ENCODE data around the gene EFNA5. TPM values are rescaled to one million over a fixed set of nuclear protein-coding genes. Genes with fewer than 3 reads are reported as not detected.

EFNA5 gene
- total RNA-seq, 1 experiment from 2014 or later, result 216 TPM

DNA sequence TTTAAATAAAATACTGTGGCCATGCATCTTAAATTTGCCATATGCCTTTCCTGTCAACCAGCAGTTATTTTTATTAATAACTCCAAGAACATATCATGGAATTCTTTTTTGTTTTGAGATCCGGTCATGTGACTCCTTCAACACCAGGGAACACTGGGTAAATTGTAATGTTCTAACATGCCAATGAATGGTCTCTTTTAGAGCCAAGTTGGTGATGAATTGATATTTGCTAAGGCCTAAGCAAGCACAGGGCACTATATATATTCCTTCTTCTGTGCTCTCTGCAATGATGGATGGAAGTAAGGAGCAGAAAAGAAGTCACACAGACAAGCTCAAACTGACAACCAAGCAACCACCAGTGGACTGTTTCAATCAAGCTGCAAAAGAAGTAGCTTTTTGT lies 124.0 kb downstream of the EFNA5 start:
- CTCF ChIA-PET, result interaction anchor here (0.6 to 1.5 kb wide), 5 partner anchors 9 to 25 kb away, joined by 3 to 6 read pairs (median 4); no protein-coding TSS in a partner anchor
- Mint-ChIP-seq H3K27me3 (ENCODE audit: unreplicated experiment) (no peaks in the 10 kb centered on the region), H3K27ac (ENCODE audit: unreplicated experiment) (no peak overlapping the region), H3K9me3 (ENCODE audit: low read depth, unreplicated experiment) (no peaks in the 10 kb centered on the region), H3K36me3 (ENCODE audit: insufficient read depth, unreplicated experiment) (peaks cover 34% of the 10 kb centered on the region), H3K4me3 (ENCODE audit: low read depth, unreplicated experiment) (no peak overlapping the region), H3K4me1 (ENCODE audit: low read depth, unreplicated experiment) (peaks cover 75% of the 10 kb centered on the region)
- DNase-seq, result no peak
- no TSS peak for BruUV-seq (replicated peaks)
- intact Hi-C loops (cut with micrococcal nuclease; ENCODE audit: unreplicated experiment), result no loop called here
- TF ChIP-seq, protein P1, sequence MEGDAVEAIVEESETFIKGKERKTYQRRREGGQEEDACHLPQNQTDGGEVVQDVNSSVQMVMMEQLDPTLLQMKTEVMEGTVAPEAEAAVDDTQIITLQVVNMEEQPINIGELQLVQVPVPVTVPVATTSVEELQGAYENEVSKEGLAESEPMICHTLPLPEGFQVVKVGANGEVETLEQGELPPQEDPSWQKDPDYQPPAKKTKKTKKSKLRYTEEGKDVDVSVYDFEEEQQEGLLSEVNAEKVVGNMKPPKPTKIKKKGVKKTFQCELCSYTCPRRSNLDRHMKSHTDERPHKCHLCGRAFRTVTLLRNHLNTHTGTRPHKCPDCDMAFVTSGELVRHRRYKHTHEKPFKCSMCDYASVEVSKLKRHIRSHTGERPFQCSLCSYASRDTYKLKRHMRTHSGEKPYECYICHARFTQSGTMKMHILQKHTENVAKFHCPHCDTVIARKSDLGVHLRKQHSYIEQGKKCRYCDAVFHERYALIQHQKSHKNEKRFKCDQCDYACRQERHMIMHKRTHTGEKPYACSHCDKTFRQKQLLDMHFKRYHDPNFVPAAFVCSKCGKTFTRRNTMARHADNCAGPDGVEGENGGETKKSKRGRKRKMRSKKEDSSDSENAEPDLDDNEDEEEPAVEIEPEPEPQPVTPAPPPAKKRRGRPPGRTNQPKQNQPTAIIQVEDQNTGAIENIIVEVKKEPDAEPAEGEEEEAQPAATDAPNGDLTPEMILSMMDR (IDR thresholded peaks at IDR 0.05; ENCODE audit: unreplicated experiment), result no peak

DNA sequence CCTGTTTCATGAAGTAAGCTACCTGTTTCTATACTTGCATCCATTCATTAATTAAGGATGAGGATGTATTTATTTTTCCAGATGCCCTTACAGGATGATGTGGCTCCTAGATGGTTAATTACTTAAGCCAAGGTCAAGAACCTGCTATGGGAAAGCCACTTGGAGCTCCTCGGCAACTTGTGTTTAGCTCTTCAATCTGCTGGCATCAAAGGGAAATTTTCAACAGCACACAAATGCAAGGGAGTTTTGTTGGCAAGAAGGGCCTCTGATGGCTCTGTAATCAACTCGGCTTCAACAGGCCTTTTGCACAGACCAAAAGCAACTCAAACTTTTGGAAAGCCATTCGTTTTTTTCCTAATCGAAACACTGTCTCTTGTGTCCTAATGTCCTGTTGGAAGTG lies 125.3 kb downstream of the EFNA5 start:
- no peak overlapping the region for H3K4me3 Mint-ChIP-seq (ENCODE audit: low read depth, unreplicated experiment)
- DNase-seq, result no peak
- H3K36me3 Mint-ChIP-seq (ENCODE audit: insufficient read depth, unreplicated experiment), result peaks cover 38% of the 10 kb centered on the region
- TF ChIP-seq, protein P1 (IDR thresholded peaks at IDR 0.05; ENCODE audit: unreplicated experiment), result no peak
- intact Hi-C loops (cut with micrococcal nuclease; ENCODE audit: unreplicated experiment), result no loop called here
- peaks cover 74% of the 10 kb centered on the region for H3K4me1 Mint-ChIP-seq (ENCODE audit: low read depth, unreplicated experiment)
- BruUV-seq (replicated peaks), result no TSS peak
- H3K9me3 Mint-ChIP-seq (ENCODE audit: low read depth, unreplicated experiment), result no peaks in the 10 kb centered on the region
- no peak overlapping the region for H3K27ac Mint-ChIP-seq (ENCODE audit: unreplicated experiment)
- H3K27me3 Mint-ChIP-seq (ENCODE audit: unreplicated experiment), result no peaks in the 10 kb centered on the region
- CTCF ChIA-PET, result interaction anchor here (1.0 to 1.4 kb wide), 2 partner anchors 12 to 27 kb away, joined by 3 read pairs; no protein-coding TSS in a partner anchor

DNA sequence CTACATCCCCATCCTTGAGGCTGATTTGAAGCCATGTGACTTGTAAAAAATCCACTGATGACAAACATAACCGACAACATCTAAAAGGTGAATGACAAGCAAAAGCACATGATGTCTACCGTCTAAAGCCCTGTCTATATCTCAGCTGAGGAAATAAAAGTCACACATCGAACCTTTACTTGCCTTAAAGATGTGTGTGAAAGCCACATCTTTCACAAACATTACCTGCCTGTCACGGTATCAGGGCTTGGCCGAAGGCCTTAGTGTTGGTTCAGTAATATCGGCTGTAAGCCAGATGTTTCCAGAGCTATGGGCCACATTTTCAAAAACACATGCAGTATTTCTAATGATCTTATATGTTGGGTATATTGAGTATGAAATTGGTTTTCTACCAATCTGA lies 125.8 kb downstream of the EFNA5 start:
- DNase-seq, result no peak
- Mint-ChIP-seq H3K9me3 (ENCODE audit: low read depth, unreplicated experiment) (no peaks in the 10 kb centered on the region), H3K4me3 (ENCODE audit: low read depth, unreplicated experiment) (no peak overlapping the region), H3K4me1 (ENCODE audit: low read depth, unreplicated experiment) (peaks cover 80% of the 10 kb centered on the region), H3K36me3 (ENCODE audit: insufficient read depth, unreplicated experiment) (peaks cover 41% of the 10 kb centered on the region), H3K27me3 (ENCODE audit: unreplicated experiment) (no peaks in the 10 kb centered on the region), H3K27ac (ENCODE audit: unreplicated experiment) (peak overlapping the region; percentile 58)
- BruUV-seq (replicated peaks), result no TSS peak
- TF ChIP-seq, protein P1 (IDR thresholded peaks at IDR 0.05; ENCODE audit: unreplicated experiment), result no peak
- CTCF ChIA-PET, result interaction anchor here (1.0 to 1.4 kb wide), 2 partner anchors 12 to 27 kb away, joined by 3 read pairs; no protein-coding TSS in a partner anchor
- intact Hi-C loops (cut with micrococcal nuclease; ENCODE audit: unreplicated experiment), result no loop called here

DNA sequence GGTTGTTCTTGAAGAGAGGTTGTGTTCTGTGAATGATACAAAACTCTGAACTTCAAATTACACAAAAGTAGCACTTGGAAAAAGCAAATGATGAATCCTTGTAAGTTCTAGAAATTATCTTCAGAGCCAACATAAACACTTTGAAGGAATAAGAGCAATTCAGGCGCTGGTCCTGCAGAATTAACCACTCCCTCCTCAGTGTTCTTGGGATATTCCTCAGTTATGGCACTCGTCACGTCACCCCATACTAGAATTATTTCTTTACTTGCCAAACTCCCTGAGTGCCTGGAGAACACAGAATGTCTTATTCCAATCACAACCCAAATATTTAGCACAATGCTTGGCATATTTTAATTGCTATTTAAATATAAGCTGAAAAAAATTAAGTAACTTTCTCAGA lies 126.3 kb downstream of the EFNA5 start:
- Mint-ChIP-seq H3K4me3 (ENCODE audit: low read depth, unreplicated experiment) (no peak overlapping the region), H3K27ac (ENCODE audit: unreplicated experiment) (peak overlapping the region; percentile 58), H3K36me3 (ENCODE audit: insufficient read depth, unreplicated experiment) (peaks cover 46% of the 10 kb centered on the region), H3K4me1 (ENCODE audit: low read depth, unreplicated experiment) (peaks cover 80% of the 10 kb centered on the region), H3K27me3 (ENCODE audit: unreplicated experiment) (no peaks in the 10 kb centered on the region), H3K9me3 (ENCODE audit: low read depth, unreplicated experiment) (no peaks in the 10 kb centered on the region)
- DNase-seq, result no peak
- TF ChIP-seq, protein P1 (IDR thresholded peaks at IDR 0.05; ENCODE audit: unreplicated experiment), result no peak
- BruUV-seq (replicated peaks), result no TSS peak
- intact Hi-C loops (cut with micrococcal nuclease; ENCODE audit: unreplicated experiment), result no loop called here
- CTCF ChIA-PET, result interaction anchor here (1.0 kb wide), 1 partner anchor 28 kb away, joined by 3 read pairs; no protein-coding TSS in a partner anchor

Data from Calu3 (cell line).